Stomach (tissue), 4 donors: ENCODE data around the gene LRRC3C.

Experiments used
- EP300 ChIP-seq: sonication (generic); formaldehyde crosslinking; IDR thresholded peaks from one replicate; pipeline ENCODE4 v1.6.1; 2017; ENCODE audit warnings: antibody characterized with exemption
- POLR2A ChIP-seq, 4 donors: fragments of 450-650 bp; IDR thresholded peaks; one replicate each; pipeline ENCODE4 v1.6.1; 2016; ENCODE audit warnings: antibody characterized with exemption in 4 of 4, control low read depth in 2 of 4, mild to moderate bottlenecking in 1 of 4, moderate library complexity in 1 of 4
- POLR2AphosphoS5 ChIP-seq, 3 donors: sonication (generic); formaldehyde crosslinking; IDR thresholded peaks; one replicate each; pipeline ENCODE4 v1.6.1; 2016; ENCODE audit warnings: antibody characterized with exemption in 3 of 3
- TF ChIP-seq, protein P1 (sequence below), 7 experiments: fragments of 450-650 bp in 4 of 7; fragments of 200-600 bp in 3 of 7; sonication (generic) in 3 of 7; IDR thresholded peaks; one replicate each; pipeline ENCODE4 v1.5.1; 2016 to 2019; ENCODE audit warnings: antibody characterized with exemption in 7 of 7, control low read depth in 2 of 7, mild to moderate bottlenecking in 1 of 7

DNA sequence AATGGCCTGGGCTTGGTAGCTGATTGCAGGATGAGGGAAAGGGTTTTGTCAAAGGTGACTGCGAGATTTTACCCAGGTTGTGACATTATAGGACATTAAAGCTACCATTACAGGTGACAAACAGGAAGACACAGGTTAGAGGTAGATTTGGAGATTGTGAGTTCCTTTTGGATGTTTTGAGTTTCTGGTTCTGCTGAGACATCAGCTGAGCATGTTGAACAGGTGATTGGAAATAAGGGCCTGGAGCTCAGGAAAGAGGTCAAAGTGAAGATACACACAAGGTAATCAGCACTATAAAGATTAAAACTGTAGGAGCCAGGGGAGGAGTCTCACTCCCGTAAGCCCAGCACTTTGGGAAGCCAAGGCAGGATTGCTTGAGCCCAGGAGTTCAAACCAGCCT lies 41.2 kb downstream of the LRRC3C start:
- TF ChIP-seq, protein P1, sequence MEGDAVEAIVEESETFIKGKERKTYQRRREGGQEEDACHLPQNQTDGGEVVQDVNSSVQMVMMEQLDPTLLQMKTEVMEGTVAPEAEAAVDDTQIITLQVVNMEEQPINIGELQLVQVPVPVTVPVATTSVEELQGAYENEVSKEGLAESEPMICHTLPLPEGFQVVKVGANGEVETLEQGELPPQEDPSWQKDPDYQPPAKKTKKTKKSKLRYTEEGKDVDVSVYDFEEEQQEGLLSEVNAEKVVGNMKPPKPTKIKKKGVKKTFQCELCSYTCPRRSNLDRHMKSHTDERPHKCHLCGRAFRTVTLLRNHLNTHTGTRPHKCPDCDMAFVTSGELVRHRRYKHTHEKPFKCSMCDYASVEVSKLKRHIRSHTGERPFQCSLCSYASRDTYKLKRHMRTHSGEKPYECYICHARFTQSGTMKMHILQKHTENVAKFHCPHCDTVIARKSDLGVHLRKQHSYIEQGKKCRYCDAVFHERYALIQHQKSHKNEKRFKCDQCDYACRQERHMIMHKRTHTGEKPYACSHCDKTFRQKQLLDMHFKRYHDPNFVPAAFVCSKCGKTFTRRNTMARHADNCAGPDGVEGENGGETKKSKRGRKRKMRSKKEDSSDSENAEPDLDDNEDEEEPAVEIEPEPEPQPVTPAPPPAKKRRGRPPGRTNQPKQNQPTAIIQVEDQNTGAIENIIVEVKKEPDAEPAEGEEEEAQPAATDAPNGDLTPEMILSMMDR (IDR thresholded peaks at IDR 0.05), result no peak
- TF ChIP-seq POLR2A (IDR thresholded peaks at IDR 0.05) (no peak), POLR2AphosphoS5 (IDR thresholded peaks at IDR 0.05) (no peak), EP300 (no peak)
